ENCODE results near the gene TPI1.
"Not testable (repeated sequence)": the region's sequence is repeated elsewhere in the genome, so short reads cannot be mapped to it uniquely, and the experiment has no call there.

TPI1 gene

DNA sequence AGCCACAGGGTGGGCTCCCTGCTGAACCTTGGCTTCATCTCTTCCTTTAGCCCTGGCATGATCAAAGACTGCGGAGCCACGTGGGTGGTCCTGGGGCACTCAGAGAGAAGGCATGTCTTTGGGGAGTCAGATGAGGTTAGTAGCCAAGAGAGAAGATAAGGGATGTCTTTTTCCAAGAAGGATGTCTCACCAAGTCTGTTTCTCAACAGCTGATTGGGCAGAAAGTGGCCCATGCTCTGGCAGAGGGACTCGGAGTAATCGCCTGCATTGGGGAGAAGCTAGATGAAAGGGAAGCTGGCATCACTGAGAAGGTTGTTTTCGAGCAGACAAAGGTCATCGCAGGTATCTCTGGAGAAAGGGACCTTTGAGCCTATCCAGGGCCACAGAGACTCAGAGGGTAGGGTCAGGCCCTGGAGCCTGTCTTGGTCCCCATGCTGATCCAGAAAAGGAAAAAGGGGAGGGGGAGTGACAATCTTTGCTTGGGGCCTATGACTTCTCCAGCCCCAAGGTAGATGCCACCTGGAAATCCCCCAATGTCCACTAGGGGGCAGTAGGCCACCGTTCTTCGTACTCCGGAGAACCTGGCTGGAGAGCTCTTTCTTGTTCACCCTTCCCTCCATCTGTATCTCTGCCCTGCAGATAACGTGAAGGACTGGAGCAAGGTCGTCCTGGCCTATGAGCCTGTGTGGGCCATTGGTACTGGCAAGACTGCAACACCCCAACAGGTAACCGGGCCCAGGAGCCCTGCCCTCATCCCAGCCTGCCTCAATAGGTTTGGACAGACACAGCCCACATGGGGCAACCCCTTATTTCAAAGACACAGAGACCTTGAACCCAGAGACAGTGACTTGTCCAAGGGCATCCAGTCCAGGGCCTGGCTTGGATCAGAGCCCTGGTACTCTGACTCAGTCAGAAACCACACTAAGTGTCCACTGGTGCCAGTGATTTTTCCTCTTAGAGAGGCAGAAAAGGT is 2.0 kb downstream of the TPI1 start:
- no peak for FAIRE-seq

DNA sequence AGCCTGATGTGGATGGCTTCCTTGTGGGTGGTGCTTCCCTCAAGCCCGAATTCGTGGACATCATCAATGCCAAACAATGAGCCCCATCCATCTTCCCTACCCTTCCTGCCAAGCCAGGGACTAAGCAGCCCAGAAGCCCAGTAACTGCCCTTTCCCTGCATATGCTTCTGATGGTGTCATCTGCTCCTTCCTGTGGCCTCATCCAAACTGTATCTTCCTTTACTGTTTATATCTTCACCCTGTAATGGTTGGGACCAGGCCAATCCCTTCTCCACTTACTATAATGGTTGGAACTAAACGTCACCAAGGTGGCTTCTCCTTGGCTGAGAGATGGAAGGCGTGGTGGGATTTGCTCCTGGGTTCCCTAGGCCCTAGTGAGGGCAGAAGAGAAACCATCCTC is 3.0 kb downstream of the TPI1 start:
- not testable (repeated sequence) for FAIRE-seq

DNA sequence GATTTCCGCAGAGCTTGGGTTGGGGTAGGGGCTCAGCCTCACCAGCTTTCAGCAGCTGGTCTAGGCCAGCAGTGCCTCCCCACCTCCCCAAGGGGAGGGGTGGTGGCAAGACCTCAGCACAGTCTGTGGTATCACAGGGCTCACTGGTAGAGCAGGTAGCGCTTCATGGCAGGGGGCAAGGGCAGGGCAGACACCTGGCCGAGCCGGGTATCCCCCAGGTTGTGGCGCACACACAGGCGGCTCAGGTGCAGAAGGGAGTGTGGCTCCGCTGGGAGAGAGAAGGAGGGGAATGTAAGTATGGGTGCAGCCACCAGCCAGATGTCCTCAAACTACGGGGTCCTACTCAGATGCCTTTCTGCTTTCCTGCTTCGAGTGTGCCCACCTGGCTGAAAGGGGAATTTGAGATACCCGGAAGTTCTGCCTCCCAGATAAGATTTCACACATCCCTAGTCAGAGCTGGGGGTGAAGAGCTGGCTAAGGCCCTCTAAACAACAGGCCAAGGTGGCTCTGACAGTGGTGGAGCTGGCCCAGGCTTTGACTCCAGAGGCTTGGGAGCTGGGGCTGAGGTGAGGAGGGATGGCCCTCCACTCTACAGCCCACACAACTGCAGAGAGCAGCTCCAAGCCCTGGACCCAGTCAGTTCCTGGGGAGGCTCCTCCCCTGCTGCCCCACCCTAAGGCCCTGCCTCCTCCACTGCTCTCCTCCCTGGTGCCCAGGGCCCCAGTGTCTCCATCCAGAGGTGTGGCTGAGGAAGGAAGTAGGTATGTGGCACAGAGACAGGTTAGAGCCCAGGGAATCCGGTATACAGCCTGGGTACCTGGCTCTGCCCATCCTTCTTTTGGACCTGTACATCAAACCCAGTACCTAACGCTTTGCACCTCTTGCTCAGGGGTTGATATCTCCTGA is 4.0 kb downstream of the TPI1 start:
- no peak for FAIRE-seq

DNA sequence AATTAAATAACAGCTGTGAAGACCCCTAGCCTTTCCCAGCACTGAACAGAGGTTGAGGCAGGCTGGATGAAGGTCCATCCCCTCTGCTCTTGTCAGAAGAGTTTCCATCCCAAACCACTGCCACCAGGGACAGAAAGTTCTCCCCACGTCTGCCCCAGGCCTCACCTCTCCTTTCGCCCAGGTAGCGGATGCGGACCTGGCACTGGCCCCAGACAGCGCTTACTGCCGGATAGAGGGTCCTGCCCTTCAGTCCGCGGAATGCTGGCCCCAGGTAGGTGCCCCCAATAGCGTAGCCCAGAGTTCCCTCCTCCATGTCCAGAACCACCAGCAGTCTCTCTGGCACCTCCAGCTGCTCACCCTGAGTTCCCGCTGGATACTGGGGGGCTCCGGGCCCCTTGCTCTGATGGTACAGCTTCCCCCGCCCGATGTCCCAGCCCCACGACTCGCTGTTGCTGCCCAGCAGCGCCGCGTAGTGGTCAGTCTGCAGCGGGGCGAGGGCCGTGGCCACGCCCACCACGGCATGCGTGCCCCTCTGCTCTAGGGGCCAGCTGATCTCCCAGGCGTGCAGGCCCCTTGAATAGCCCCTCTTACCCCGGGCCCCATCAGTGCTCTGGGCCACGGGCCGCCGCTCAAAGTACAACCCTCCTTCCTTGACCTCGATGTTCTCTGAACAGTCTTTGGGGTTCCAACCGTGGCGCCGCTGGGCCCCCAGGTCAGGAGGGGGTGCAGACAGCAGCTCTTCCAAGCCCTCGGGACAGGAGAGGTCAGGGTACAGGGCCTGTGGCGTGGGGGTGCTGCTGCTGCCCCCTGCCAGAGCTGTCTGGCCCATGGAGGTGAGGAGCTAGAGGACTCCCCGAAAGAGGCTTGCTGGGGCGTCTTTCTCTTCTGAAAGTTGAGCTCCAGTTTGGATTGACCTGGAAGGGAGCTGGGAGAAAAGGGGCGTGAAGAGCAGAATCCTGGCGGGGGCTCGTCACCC is 5.0 kb downstream of the TPI1 start:
- FAIRE-seq: no peak

DNA sequence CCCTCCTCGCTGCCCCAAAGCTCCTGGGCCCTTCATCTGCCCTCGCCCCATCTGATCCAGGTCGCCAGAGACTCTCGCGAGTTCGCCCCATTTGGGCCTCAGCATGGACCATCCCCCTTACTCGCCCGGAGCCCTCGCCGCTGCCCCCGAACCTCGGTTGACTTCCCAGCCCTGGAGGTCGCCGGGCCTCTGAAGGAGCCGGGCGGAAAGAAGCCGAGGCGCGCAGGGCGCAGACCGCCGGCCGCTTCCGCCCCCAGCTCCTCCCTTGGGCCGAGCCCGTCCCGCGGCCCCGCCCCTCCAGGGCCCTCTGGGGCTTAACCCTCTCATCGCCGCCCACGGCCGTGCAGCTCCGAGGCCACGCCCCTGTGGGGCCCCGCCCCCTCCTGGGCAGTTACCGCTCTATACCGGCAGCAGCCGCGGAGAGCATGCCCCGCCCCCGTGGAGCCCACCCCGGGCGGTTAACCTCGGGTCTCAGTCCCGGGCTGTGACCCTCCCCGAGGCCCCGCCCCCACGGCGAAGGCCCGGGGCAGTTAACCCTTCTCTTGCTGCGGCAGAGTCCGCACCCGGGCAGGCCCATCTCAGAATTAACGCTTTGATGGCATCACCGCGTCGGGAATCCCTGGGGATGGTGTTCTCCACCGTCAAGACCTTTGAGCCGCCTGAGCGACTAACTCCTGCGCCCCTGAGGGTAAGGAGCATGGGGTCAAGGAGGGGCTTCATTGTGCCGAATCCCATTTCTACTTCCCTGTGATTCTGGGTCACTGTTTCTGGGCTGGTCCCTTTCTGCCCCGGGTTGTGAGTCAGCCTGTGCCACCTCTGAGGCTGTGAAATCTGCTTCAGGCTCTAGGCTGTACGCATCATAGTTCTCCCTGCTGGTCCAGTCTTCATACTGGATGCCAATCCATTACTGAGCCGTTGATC is 6.0 kb downstream of the TPI1 start, which contains the start of gene SPSB2:
Gene SPSB2 (minus strand): TSS at position 210 of the 921 bp plus-strand sequence. CDS start 402 bp downstream, outside the sequence.
- FAIRE-seq: no peak

DNA sequence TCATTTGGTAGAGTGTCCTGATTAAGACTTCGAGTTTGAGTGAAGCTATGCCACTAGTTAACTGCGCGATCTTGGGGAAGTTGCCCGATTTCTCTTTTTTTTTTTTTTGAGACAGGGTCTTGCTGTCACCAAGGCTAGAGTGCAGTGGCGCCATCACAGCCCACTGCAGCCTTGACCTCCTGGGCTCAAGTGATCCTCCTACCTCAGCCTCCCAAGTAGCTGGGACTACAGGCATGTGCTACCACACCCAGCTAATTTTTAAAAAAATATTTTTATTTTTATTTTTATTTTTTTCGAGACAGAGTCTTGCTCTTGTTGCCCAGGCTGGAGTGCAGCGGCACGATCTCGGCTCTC is 6.7 kb downstream of the TPI1 start:
- not testable (repeated sequence) for FAIRE-seq

DNA sequence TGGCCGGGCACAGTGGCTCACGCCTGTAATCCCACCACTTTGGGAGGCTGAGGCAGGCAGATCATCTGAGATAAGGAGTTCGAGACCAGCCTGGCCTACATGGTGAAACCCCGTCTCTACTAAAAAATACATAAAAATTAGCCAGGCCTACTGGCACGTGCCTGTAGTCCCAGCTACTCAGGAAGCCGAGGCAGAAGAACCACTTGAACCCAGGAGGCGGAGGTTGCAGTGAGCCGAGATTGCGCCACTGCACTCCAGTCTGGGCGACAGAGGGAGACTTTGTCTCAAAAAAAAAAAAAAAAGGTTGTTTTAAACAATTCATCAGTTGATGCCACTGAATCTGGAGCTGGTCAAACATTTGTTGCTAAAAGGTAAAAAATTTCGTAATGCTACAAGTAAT is 12.5 kb downstream of the TPI1 start:
- FAIRE-seq: not testable (repeated sequence)

DNA sequence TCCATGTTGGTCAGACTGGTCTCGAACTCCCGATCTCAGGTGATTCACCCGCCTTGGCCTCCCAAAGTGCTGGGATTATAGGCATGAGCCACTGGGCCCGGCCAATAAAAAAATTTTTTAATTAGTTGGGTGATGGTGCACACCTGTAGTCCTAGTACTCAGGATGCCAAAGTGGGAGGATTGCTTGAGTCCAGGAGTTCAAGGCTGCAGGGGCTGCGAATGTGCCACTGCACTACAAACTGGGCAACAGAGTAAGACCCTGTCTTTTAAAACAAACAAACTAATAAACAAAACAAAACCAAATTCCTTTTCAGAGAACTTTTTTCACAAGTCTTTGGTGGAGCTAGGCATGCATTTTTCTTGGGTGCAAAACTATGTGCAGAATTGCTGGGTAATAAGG is 15.9 kb downstream of the TPI1 start:
- FAIRE-seq: no peak

DNA sequence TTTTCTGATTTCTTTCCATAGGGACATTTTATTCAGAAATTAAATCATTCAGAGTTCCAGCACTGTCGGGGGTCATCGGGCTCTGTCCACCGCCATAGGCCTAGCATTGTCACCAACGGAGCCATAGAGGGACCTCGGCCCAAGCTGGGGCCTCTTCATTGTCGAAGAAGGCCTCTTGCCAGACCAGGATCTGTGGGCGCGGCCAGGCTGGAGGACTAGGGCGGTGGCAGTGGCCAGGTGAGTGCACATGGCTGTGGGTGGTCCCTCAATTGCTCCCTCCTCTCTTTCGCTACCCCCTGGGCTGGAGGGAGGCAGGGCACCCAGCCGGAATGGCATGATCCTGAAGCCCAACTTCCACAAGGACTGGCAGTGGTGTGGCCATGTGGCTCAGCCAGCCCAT is 16.4 kb downstream of the TPI1 start:
- no peak for FAIRE-seq

DNA sequence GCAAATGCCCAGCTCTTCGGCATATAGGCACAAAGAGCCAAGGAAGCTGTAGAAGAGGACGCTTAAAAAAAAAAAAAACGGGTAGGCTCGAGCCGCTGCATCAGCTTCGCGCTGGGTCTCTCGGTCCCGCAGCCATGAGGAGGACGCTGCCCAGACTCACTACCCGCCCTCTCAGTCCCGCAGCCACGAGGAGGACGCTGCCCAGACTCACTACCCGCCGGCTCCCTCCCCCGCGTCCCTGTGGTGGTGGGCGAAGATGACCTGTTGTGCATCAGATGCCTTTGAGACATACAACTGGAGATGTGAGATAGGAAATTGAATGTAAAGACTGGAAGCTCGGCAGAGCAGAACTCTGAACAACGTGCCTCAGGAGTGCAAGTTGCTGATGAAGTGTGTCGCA is 17.2 kb downstream of the TPI1 start:
- FAIRE-seq: no peak

DNA sequence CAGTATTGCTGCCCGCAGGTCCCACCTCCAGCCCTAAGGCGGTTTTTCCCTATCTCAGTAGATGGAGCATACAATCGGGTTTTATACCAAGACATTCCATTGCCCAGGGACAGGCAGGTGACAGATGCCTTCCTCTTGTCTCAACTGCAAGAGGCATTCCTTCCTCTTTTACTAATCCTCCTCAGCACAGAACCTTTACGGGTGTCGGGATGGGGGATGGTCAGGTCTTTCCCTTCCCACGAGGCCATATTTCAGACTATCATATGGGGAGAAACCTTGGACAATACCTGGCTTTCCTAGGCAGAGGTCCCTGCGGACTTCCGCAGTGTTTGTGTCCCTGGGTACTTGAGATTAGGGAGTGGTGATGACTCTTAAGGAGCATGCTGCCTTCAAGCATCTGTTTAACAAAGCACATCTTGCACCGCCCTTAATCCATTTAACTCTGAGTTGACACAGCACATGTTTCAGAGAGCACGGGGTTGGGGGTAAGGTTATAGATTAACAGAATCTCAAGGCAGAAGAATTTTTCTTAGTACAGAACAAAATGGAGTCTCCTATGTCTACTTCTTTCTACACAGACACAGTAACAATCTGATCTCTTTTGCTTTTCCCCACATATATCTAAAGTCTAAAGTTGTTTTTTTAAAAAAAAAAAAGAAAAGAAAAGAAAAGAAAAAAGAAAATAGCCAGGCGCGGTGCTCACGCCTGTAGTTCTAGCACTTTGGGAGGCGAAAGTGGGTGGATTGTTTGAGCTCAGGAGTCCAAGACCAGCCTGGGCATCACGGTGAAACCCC is 19.1 kb downstream of the TPI1 start:
- not testable (repeated sequence) for FAIRE-seq

DNA sequence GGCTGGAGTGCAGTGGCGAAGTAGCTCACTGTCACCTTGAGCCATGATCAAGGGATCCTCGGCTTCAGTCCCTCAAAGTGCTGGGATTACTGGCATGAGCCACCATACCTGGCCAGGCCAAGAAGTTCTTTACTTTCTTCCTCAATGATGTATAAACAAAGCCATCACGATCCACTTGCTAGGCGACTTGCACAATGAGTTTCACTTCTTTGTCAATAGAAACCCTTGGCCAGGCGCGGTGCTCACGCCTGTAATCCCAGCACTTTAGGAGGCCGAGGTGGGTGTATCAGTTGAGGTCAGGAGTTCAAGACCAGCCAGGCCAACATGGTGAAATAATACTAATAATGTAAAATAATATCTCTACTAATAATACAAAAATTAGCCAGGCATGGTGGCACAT is 20.1 kb downstream of the TPI1 start:
- no peak for FAIRE-seq

DNA sequence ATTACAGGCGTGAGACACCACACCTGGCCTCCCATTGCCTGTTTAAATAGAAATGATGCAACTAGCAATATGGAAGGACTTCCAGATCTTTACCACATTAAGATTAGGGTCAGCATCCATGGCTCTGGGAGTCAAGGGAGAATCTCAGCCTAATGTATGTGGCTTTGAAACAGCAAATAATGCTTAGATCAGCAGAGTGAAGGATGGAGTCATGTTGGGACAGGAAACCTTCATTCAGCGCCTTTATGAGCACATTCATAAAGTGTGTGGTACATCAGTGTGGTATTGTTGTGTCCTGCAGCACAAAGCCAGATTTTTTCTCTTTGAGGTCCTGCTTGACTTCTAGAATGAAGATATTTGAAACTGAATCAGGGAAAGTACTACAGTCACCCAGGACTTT is 21.0 kb downstream of the TPI1 start:
- FAIRE-seq: no peak

DNA sequence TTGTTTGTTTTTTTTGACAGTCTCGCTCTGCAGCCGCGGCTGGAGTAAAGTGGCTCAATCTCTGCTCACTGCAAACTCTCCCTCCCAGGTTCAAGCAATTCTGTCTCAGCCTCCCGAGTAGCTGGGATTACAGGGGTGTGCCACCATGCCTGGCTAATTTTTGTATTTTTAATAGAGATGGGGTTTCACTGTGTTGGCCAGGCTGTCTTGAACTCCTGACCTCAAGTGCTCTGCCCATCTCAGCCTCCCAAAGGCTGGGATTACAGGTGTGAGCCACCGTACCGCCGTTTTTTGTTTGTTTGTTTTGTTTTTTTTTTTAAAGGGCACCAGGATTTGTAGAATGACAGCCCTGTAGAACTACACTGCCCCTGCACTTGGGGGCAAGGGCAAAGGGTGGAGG is 21.5 kb downstream of the TPI1 start:
- FAIRE-seq: not testable (repeated sequence)

DNA sequence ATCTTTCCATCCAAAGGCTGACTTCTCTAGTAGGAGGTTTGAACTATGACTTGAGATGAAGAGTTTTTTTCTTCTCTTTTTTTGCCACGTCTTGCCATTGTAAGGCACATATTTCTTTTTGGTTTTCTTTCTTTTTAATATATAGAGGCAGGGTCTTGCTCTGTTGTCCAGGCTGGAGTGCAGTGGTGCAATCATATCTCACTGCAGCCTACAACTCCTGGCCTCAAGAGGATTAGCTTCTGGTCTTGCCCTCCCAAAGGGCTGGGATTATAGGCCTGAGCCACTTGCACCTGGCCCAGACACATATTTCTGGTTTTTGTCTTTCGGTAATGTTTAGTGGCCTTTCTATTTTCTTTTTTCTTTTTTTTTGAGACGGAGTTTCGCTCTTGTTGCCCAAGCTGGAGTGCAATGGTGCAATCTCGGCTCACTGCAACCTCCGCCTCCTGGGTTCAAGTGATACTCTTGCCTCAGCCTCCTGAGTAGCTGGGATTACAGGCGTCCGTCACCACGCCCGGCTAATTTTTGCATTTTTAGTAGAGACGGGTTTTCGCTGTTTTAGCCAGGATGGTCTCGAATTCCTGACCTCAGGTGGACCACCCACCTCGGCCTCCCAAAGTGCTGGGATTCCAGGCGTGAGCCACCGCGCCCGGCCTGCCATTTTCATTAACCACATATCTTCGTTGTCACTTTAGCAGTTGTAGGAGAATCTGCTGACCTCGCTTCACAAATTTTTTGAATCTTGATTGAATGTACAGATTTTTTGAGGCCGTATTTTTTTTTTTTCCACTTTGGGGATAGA is 22.6 kb downstream of the TPI1 start:
- FAIRE-seq: not testable (repeated sequence)

DNA sequence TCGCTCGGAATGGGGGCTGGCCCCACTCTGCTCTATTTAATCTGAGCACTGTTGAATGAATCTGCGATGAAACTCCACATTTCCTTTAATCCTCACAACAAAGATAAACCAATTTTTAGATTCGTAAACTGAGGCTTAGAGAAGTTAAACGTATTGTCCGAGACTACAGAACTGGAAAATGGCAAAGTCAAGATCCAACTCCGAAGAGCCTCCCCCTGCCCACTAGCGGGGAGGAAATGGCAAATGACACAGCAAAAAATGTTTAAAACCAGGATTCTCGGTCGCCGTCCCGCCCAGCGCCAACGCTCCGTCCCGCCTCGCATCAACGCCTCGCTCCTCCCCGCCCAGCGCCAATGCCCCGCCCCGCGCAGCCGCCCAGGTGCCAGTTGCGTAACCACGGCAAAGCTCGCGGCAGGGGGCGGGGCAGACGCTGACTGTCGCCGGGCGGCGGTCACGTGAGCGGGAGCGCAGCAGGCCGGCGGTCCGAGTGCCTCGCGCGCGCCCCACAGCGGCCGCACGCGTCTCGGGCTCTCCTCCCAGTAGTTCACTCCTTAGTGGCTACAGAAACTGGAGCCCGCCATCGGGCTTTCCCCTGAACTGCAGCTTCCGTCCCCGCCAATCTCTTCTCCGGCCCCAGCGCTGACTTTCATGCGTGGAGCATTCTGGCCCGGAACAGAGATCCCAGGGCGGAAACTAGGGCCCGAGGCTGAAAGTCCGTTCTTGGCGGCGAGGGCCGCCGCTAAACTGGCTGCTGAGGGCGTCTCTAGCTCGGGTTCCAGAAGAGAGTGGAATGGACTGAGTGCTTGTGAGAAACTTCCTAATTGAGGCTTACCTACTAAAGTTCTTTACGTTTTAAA is 23.7 kb downstream of the TPI1 start:
- no peak for FAIRE-seq

DNA sequence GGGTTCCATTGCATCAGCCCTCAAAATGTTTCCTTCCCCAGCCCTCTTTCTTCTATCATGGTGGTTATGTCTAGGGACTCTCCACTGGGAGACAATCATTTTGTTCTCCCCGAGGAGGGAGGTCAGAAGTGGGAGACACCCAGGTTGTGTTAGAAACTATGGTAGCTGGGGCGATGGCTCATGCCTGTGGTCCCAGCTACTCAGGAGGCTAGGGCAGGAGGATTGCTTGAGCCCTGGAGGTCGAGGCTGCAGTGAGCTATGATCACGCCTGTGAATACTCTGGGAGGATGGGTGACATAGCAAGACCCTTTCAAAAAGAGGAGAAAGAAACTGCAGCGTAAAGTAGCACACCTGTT is 24.3 kb downstream of the TPI1 start:
- FAIRE-seq: no peak

DNA sequence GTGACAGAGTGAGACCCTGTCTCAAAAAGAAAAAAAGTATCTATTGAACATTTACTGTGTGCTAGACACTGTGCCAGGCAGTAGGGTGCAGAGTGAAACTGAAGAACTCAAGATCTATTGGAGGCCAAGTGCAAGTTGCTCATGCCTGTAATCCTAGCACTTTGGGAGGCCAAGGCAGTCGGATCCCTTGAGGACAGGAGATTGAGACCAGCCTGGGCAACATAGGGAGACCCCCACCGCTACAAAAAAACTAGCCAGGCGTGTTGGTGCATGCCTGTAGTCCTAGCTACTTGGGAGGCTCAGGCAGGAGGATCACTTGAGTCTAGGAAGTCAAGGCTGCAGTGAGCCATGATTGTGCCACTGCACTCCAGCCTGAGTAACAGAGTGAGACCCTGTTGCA is 25.4 kb downstream of the TPI1 start:
- not testable (repeated sequence) for FAIRE-seq

Data from colon (tissue), 2 donors.